Heart left ventricle (tissue), 16 donors: ENCODE data around the gene LRRC74B. TPM values are rescaled to one million over a fixed set of nuclear protein-coding genes. Genes with fewer than 3 reads are reported as not detected.

Experiments used
- ATAC-seq, 4 donors: fragments of 200-7000 bp; cut with Tn5 transposase; one replicate each; pipeline ENCODE4 v1.9.1; 2020 to 2022; ENCODE audit warnings: moderate library complexity in 4 of 4, mild to moderate bottlenecking in 3 of 4, moderate number of reproducible peaks in 1 of 4
- DNase-seq, 5 donors: peaks; one replicate each; pipeline ENCODE4 v3.0.0-alpha.2; 2020
- H3K27ac ChIP-seq, 12 donors: fragments of 200-600 bp; sonication (generic) in 4 of 12; one replicate each; pipeline versions ENCODE4 v1.5.0 to v1.8.0; 2016 to 2022; ENCODE audit warnings: mild to moderate bottlenecking in 2 of 12
- H3K27me3 ChIP-seq, 9 donors: fragments of 200-600 bp; sonication (generic) in 2 of 9; one replicate each; pipeline versions ENCODE4 v1.5.1 to v1.8.0; 2016 to 2022; ENCODE audit warnings: mild to moderate bottlenecking in 3 of 9
- H3K36me3 ChIP-seq, 9 donors: fragments of 200-600 bp; sonication (generic) in 2 of 9; one replicate each; pipeline versions ENCODE4 v1.5.0 to v1.8.0; 2018 to 2022; ENCODE audit warnings: mild to moderate bottlenecking in 2 of 9
- H3K4me1 ChIP-seq, 12 donors: fragments of 200-600 bp; sonication (generic) in 4 of 12; one replicate each; pipeline versions ENCODE4 v1.5.0 to v1.8.0; 2016 to 2022; ENCODE audit warnings: mild to moderate bottlenecking in 3 of 12
- H3K4me3 ChIP-seq, 12 donors: fragments of 200-600 bp; sonication (generic) in 4 of 12; one replicate each; pipeline versions ENCODE4 v1.5.0 to v1.8.0; 2017 to 2022; ENCODE audit warnings: mild to moderate bottlenecking in 9 of 12, moderate library complexity in 4 of 12
- H3K9me3 ChIP-seq, 12 donors: fragments of 200-600 bp; sonication (generic) in 4 of 12; one replicate each; pipeline versions ENCODE4 v1.5.0 to v1.8.0; 2016 to 2022; ENCODE audit warnings: mild to moderate bottlenecking in 1 of 12
- CTCF ChIP-seq, 12 donors: fragments of 200-600 bp; sonication (generic) in 4 of 12; IDR thresholded peaks; one replicate each; pipeline versions ENCODE4 v1.5.0 to v1.8.0; 2018 to 2022; ENCODE audit warnings: antibody characterized with exemption in 12 of 12, mild to moderate bottlenecking in 5 of 12
- POLR2A ChIP-seq, 2 donors: fragments of 450-650 bp; IDR thresholded peaks; one replicate each; pipeline ENCODE4 v1.6.1; 2017; ENCODE audit warnings: antibody characterized with exemption in 2 of 2, mild to moderate bottlenecking in 2 of 2, moderate library complexity in 2 of 2
- WGBS, 4 donors: extraction: QIAGEN DNeasy Blood & Tissue Kit in 2 of 4; methylation state at CpG; one replicate each; pipeline versions ENCODE4 v1.1.5 to v1.1.7; 2013 to 2018; 5-methylcytosine and 5-hydroxymethylcytosine counted together
- intact Hi-C, 10 donors: fragments of 100-400 bp; cut with DNase I; formaldehyde crosslinking; loops; one replicate each; pipeline versions ENCODE4 v1.11.1 to v1.14.2; 2022
- polyA plus RNA-seq, 2 donors: library from polyadenylated mRNA; stranded (reverse); fragments of 200-250 nt; gene quantifications; one replicate each; pipeline ENCODE4 v1.2.3, GENCODE V29; 2013
- total RNA-seq, 9 donors: library from RNA; depleted of rRNA in 2 of 9; stranded (reverse); fragments of >200 nt in 2 of 9; fragmentation: NEBNext Ultra II Directional in 3 of 9; extraction: Animal tissue kit (Norgen Biotek cat#: 25700) in 3 of 9; gene quantifications; one replicate each; pipeline versions ENCODE4 v1.1.0 to v1.2.4, GENCODE V29; 2016 to 2023
- donor health status: ischemic (EF 13 %, LVEDD 7.1; RV severe dilation, severe dysfunction).
- donor health status: healthy with polysubstance abuse.
- donor health status: DM: no; HTN: yes; CAD: no.
- donor health status: DM: no; HTN: no; CAD: no.
- donor health status: ischemic (EF 25% LVEDD 6.9; RV normal size, moderate dysfunction).
- donor health status: ischemic (EF 25% LVEDD 5.7; RV mildly dilated, moderate dysfunction).
- donor health status: healthy.
- donor health status: DM: yes; HTN: yes; CAD: no.
- donor health status: ischemic (EF 35%, LVEDD 5.7; RV mildly dilated, moderate dysfunction).
- donor health status: nonischemic (EF 11% LVEDD 7.7; RV severe dilation, severe dysfunction).
- donor health status: DM: yes; HTN: yes; CAD: no.
- donor health status: PGD.
- donor health status: ischemic (EF 29% LVEDD 5.4; RV normal size, mild dysfunction).
- donor health status: nonischemic (EF 23%, LVEDD 6.1; RV moderate dilation, normal function).

LRRC74B gene
- total and polyA plus RNA-seq, 11 donors = not detected

GRCh38 chr22:21073023-21073422, 27.3 kb downstream of the LRRC74B start:
- Histone ChIP-seq H3K27ac (no peak overlapping the region), H3K9me3 (no peaks in the 10 kb centered on the region), H3K4me3 (no peak overlapping the region), H3K36me3 (no peaks in the 10 kb centered on the region), H3K4me1 (no peaks in the 10 kb centered on the region), H3K27me3 (peaks cover 0 to 6% (median 0%) of the 10 kb centered on the region in 9 donors)
- intact Hi-C loops = loop anchor here in 1 of 10 donors (10.0 kb wide), 1 partner anchor 108 kb away; the partner anchor contains the start of gene AIFM3
- ATAC-seq (no peak), DNase-seq (no peak)
- WGBS, 4 donors = 76 to 98% (median 83%) methylated on average over 3 of the region's 3 CpGs
- no peak for TF ChIP-seq CTCF (IDR thresholded peaks at IDR 0.05)
- no peak for TF ChIP-seq POLR2A (IDR thresholded peaks at IDR 0.05)

GRCh38 chr22:21073482-21073881, 27.7 kb downstream of the LRRC74B start:
- ATAC-seq = no peak
- Histone ChIP-seq H3K27me3 (peaks cover 0 to 6% (median 0%) of the 10 kb centered on the region in 9 donors), H3K4me1 (no peaks in the 10 kb centered on the region), H3K4me3 (no peak overlapping the region), H3K36me3 (no peaks in the 10 kb centered on the region), H3K9me3 (no peaks in the 10 kb centered on the region), H3K27ac (no peak overlapping the region)
- intact Hi-C loops = loop anchor here in 1 of 10 donors (10.0 kb wide), 1 partner anchor 109 kb away; the partner anchor contains the start of gene AIFM3
- no peak for DNase-seq
- WGBS, 4 donors = 81 to 94% (median 92%) methylated on average over 2 to 5 of the region's 5 CpGs
- TF ChIP-seq POLR2A (IDR thresholded peaks at IDR 0.05) (no peak), CTCF (IDR thresholded peaks at IDR 0.05) (no peak)

GRCh38 chr22:21074102-21074715, 28.5 kb downstream of the LRRC74B start:
- Histone ChIP-seq H3K27ac (no peak overlapping the region), H3K27me3 (peaks cover 0 to 6% (median 0%) of the 10 kb centered on the region in 9 donors), H3K4me1 (no peaks in the 10 kb centered on the region), H3K4me3 (no peak overlapping the region), H3K36me3 (no peaks in the 10 kb centered on the region), H3K9me3 (no peaks in the 10 kb centered on the region)
- TF ChIP-seq POLR2A (IDR thresholded peaks at IDR 0.05) (no peak), CTCF (IDR thresholded peaks at IDR 0.05) (no peak)
- intact Hi-C loops = loop anchor here in 1 of 10 donors (10.0 kb wide), 1 partner anchor 109 kb away; the partner anchor contains the start of gene AIFM3
- WGBS, 4 donors = 61 to 84% (median 69%) methylated on average over 7 of the region's 7 CpGs
- DNase-seq = no peak
- ATAC-seq = peak in 1 of 4 donors; percentile 45

- Histone ChIP-seq H3K4me1 (no peaks in the 10 kb centered on the region), H3K4me3 (no peak overlapping the region), H3K27ac (no peak overlapping the region), H3K9me3 (no peaks in the 10 kb centered on the region), H3K36me3 (no peaks in the 10 kb centered on the region), H3K27me3 (peaks cover 0 to 6% (median 0%) of the 10 kb centered on the region in 9 donors)
- WGBS, 4 donors = 89 to 93% (median 91%) methylated on average over 14 of the region's 14 CpGs
- intact Hi-C loops = loop anchor here in 1 of 10 donors (10.0 kb wide), 1 partner anchor 111 kb away; the partner anchor contains the start of gene AIFM3
- no peak for ATAC-seq
- TF ChIP-seq CTCF (IDR thresholded peaks at IDR 0.05) = no peak
- TF ChIP-seq POLR2A (IDR thresholded peaks at IDR 0.05) = no peak
- DNase-seq = no peak
These were observed 29.9 kb downstream of the LRRC74B start for GRCh38 chr22:21075516-21076138.
